ENCODE measurements around the gene MINDY3. TPM values are rescaled to one million over a fixed set of nuclear protein-coding genes. Genes with fewer than 3 reads are reported as not detected.

MINDY3 gene
- total RNA-seq, 1 experiment from 2014 or later = 11.3 TPM

GRCh38 chr10:15801641-15802040 lies 58.7 kb downstream of the MINDY3 start (continued):
- TF ChIP-seq KAT7 (CRISPR knock-in tag; IDR thresholded peaks at IDR 0.05; ENCODE audit: borderline replicate concordance) = no peak

- ChIA-PET POLR2A (no interaction called here), CTCF (no interaction called here)
- TF ChIP-seq ZNF232 (CRISPR knock-in tag; IDR thresholded peaks at IDR 0.05) = no peak
- TF ChIP-seq ELF4 (CRISPR knock-in tag; IDR thresholded peaks at IDR 0.05; ENCODE audit: low read depth) = no peak
- TF ChIP-seq CBFB (CRISPR knock-in tag; IDR thresholded peaks at IDR 0.05; ENCODE audit: low read depth) = no peak
- TF ChIP-seq JUN (CRISPR knock-in tag; IDR thresholded peaks at IDR 0.05) = no peak
- TF ChIP-seq AFF4 (CRISPR knock-in tag; IDR thresholded peaks at IDR 0.05; ENCODE audit: borderline replicate concordance) = no peak
- no peak for TF ChIP-seq ATF2 (CRISPR knock-in tag; IDR thresholded peaks at IDR 0.05; ENCODE audit: borderline replicate concordance, low read depth)
- TF ChIP-seq ZNF425 (CRISPR knock-in tag; conservative IDR thresholded peaks at IDR 0.05) = no peak
- no peak for TF ChIP-seq IRF1 (CRISPR knock-in tag; IDR thresholded peaks at IDR 0.05)
- TF ChIP-seq GRHL2 (CRISPR knock-in tag; IDR thresholded peaks at IDR 0.05; ENCODE audit: insufficient replicate concordance, severe bottlenecking) = no peak
- no peak for TF ChIP-seq ATF1 (CRISPR knock-in tag; IDR thresholded peaks at IDR 0.05)
- no peak for TF ChIP-seq E2F5 (CRISPR knock-in tag; IDR thresholded peaks at IDR 0.05)
- TF ChIP-seq ZNF281 (CRISPR knock-in tag; IDR thresholded peaks at IDR 0.05) = no peak
- no peak for TF ChIP-seq MYBL2 (CRISPR knock-in tag; IDR thresholded peaks at IDR 0.05)
- TF ChIP-seq NR1H2 (CRISPR knock-in tag; IDR thresholded peaks at IDR 0.05) = no peak
- TF ChIP-seq TEAD4 (CRISPR knock-in tag; IDR thresholded peaks at IDR 0.05) = no peak
- no peak for TF ChIP-seq CDX4 (CRISPR knock-in tag; IDR thresholded peaks at IDR 0.05; ENCODE audit: borderline replicate concordance)
- no peak for TF ChIP-seq ZNF423 (CRISPR knock-in tag; IDR thresholded peaks at IDR 0.05)
- no peak for TF ChIP-seq SMAD4 (CRISPR knock-in tag; IDR thresholded peaks at IDR 0.05)
- H3K9me3 Mint-ChIP-seq = no peaks in the 10 kb centered on the region
- ATAC-seq (no peak), DNase-seq (ENCODE audit: low spot score) (no peak)
- H3K36me3 Mint-ChIP-seq = no peaks in the 10 kb centered on the region
- no peak overlapping the region for H3K27ac Mint-ChIP-seq
- no peaks in the 10 kb centered on the region for H3K27me3 Mint-ChIP-seq (ENCODE audit: low read depth)
- H3K4me1 Mint-ChIP-seq = peaks cover 8% of the 10 kb centered on the region
- no peak overlapping the region for H3K4me3 Mint-ChIP-seq
Observed at GRCh38 chr10:15801147-15801546, 59.2 kb downstream of the MINDY3 start.

Measured in WTC11 (cell line).